A673 (cell line): ENCODE data around the gene VPS33A.

Experiments
- EZH2 ChIP-seq: fragments of 200-600 bp; sonication (generic); IDR thresholded peaks from 2 replicates; pipeline ENCODE4 v1.6.1; 2017; ENCODE audit warnings: borderline replicate concordance, low read depth, mild to moderate bottlenecking, mixed read lengths, antibody characterized with exemption, low read length; ENCODE audit not compliant: poor library complexity, severe bottlenecking
- TF ChIP-seq, protein P1 (sequence below): fragments of 300-800, 200-600 bp; sonication (generic); conservative IDR thresholded peaks from 2 replicates; pipeline ENCODE4 v1.5.1; 2017; ENCODE audit warnings: low read depth, mild to moderate bottlenecking, antibody characterized with exemption, low read length, moderate library complexity, mixed read lengths

DNA sequence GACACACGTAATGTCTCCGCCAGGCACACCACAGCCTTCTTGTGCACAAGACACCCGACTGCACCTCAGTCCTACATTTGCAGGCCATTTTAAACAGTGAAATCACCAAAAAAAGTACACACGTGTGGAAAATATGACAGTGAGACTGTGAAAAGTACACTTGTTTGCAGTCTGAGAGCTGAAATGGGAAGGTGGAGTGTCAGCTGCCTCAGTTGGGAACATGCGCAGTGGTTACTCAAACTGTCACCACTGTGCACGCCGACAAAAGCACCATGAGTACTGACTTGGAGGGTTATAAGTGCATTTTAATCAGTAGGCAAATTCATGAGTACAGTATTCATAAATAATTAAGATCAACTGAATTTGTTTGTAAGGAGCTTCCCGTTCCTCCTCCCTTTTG, 15.8 kb downstream of the VPS33A start:
- TF ChIP-seq EZH2 = no peak
- TF ChIP-seq, protein P1, sequence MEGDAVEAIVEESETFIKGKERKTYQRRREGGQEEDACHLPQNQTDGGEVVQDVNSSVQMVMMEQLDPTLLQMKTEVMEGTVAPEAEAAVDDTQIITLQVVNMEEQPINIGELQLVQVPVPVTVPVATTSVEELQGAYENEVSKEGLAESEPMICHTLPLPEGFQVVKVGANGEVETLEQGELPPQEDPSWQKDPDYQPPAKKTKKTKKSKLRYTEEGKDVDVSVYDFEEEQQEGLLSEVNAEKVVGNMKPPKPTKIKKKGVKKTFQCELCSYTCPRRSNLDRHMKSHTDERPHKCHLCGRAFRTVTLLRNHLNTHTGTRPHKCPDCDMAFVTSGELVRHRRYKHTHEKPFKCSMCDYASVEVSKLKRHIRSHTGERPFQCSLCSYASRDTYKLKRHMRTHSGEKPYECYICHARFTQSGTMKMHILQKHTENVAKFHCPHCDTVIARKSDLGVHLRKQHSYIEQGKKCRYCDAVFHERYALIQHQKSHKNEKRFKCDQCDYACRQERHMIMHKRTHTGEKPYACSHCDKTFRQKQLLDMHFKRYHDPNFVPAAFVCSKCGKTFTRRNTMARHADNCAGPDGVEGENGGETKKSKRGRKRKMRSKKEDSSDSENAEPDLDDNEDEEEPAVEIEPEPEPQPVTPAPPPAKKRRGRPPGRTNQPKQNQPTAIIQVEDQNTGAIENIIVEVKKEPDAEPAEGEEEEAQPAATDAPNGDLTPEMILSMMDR = no peak
